ENCODE data around the gene KCNE5. TPM values are rescaled to one million over a fixed set of nuclear protein-coding genes. Genes with fewer than 3 reads are reported as not detected.
"Not testable (repeated sequence)": the region's sequence is repeated elsewhere in the genome, so short reads cannot be mapped to it uniquely, and the experiment has no call there.

KCNE5 gene
- total RNA-seq, 4 donors from 2014 or later: 0.27 to 2.3 (median 1.2) TPM

DNA sequence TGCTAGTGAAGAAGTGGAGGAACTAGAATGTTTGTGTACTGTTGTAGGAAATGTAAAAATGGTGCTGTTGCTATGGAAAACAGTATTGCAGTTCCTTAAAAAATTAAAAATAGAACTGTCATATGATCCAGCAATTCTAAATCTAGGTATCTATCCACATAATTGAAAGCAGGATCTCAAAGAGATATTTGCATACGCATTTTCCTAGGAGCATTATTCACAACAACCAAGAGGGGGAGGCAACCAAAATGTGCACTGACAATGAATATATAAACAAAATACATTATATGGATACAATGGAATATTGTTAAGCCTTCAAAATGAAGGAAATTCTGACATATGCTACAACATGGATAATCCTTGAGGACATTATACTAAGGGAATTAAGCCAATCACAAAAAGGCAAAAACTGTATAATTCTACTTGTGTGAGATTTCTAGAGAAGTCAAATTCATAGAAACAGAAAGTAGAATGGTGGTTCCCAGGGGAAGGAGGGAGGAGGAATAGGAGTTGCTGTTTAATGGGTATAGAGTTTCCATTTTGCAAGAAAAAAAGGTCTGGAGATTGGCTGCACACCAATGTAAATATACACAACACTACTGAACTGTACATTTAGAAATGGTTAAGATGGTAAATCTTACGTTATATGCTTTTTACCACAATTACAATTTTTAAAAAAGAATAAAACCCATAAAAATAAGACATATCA lies 35.6 kb upstream of the KCNE5 start:
- intact Hi-C loops (cut with DNase I; ENCODE audit: low total_unique reads): no loop called here
- no peaks in the 10 kb centered on the region for H3K4me1 ChIP-seq
- H3K4me3 ChIP-seq: no peak overlapping the region
- ATAC-seq (no peak), DNase-seq (no peak)
- no peaks in the 10 kb centered on the region for H3K9me3 ChIP-seq
- TF ChIP-seq, protein P1, sequence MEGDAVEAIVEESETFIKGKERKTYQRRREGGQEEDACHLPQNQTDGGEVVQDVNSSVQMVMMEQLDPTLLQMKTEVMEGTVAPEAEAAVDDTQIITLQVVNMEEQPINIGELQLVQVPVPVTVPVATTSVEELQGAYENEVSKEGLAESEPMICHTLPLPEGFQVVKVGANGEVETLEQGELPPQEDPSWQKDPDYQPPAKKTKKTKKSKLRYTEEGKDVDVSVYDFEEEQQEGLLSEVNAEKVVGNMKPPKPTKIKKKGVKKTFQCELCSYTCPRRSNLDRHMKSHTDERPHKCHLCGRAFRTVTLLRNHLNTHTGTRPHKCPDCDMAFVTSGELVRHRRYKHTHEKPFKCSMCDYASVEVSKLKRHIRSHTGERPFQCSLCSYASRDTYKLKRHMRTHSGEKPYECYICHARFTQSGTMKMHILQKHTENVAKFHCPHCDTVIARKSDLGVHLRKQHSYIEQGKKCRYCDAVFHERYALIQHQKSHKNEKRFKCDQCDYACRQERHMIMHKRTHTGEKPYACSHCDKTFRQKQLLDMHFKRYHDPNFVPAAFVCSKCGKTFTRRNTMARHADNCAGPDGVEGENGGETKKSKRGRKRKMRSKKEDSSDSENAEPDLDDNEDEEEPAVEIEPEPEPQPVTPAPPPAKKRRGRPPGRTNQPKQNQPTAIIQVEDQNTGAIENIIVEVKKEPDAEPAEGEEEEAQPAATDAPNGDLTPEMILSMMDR (IDR thresholded peaks at IDR 0.05 in 4 of 5, conservative IDR thresholded peaks at IDR 0.05 in 1 of 5): no peak
- no peak for TF ChIP-seq POLR2A (IDR thresholded peaks at IDR 0.05)
- H3K27ac ChIP-seq: no peak overlapping the region
- H3K36me3 ChIP-seq: peaks cover 0 to 22% of the 10 kb centered on the region in 2 donors
- H3K27me3 ChIP-seq: no peaks in the 10 kb centered on the region
- in situ Hi-C loops (cut with MboI; ENCODE audit: low sequenced_read_pairs in 4 of 4): no loop called here

DNA sequence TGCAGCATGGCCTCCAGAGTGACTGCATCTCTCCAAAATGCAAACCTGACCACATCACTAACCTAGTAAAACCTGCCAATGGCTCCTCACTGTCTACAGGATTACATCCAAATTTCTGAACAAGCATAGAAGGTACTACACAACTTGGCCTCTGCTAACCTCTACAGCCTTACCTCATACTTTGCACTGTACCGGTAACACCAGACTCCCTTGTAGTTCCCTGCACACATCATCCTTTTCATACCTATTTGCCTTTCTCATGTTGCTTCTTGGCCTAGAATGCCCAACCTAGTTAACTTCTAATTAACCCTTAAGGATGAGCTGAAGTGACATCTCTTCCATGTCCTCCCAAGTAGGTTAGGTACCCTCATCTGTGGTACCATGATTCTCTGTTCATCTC lies 33.4 kb upstream of the KCNE5 start:
- no peak for DNase-seq
- Histone ChIP-seq H3K4me1 (no peaks in the 10 kb centered on the region), H3K27ac (no peak overlapping the region), H3K4me3 (no peak overlapping the region), H3K27me3 (no peaks in the 10 kb centered on the region), H3K36me3 (peaks cover 0 to 16% of the 10 kb centered on the region in 2 donors), H3K9me3 (no peaks in the 10 kb centered on the region)
- no peak for ATAC-seq
- no peak for TF ChIP-seq POLR2A (IDR thresholded peaks at IDR 0.05)
- TF ChIP-seq, protein P1 (IDR thresholded peaks at IDR 0.05 in 4 of 5, conservative IDR thresholded peaks at IDR 0.05 in 1 of 5): no peak
- in situ Hi-C loops (cut with MboI; ENCODE audit: low sequenced_read_pairs in 4 of 4): no loop called here
- intact Hi-C loops (cut with DNase I; ENCODE audit: low total_unique reads): no loop called here

DNA sequence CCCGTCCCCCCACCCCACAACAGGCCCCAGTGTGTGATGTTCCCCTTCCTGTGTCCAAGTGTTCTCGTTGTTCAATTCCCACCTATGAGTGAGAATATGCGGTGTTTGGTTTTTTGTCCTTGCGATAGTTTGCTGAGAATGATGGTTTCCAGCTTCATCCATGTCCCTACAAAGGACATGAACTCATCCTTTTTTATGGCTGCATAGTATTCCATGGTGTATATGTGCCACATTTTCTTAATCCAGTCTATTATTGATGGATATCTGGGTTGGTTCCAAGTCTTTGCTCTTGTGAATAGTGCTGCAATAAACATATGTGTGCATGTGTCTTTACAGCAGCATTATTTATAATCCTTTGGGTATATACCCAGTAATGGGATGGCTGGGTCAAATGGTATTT lies 32.4 kb upstream of the KCNE5 start:
- ATAC-seq; in situ Hi-C loops (cut with MboI; ENCODE audit: low sequenced_read_pairs in 4 of 4); H3K4me1 ChIP-seq; H3K27ac ChIP-seq; H3K27me3 ChIP-seq; intact Hi-C loops (cut with DNase I; ENCODE audit: low total_unique reads); DNase-seq; H3K4me3 ChIP-seq; H3K9me3 ChIP-seq: not testable (repeated sequence)
- H3K36me3 ChIP-seq: peaks cover 0 to 11% of the 10 kb centered on the region in 2 donors

DNA sequence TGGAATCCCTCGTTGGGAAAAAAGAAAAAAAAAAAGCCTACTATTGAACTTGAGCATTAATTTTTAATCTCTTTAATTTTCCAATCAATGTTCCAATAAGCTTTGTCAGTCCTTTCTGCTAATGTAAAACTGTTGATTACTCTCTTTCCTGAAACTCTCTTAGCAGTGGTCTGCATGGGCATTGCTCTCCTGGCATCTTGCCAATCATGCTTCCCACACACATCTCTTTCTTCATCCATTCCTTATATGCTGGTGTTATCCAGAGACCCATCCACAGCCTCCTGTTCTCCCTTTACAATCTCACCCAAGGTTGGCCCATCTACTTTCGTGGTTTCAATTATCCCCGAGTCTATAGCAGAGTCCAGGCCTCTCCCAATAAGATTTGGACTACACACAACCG lies 31.8 kb upstream of the KCNE5 start:
- Histone ChIP-seq H3K4me3 (no peak overlapping the region), H3K27me3 (no peaks in the 10 kb centered on the region), H3K9me3 (no peaks in the 10 kb centered on the region), H3K27ac (no peak overlapping the region), H3K4me1 (no peaks in the 10 kb centered on the region), H3K36me3 (peaks cover 0 to 11% of the 10 kb centered on the region in 2 donors)
- TF ChIP-seq POLR2A (IDR thresholded peaks at IDR 0.05): no peak
- TF ChIP-seq, protein P1 (IDR thresholded peaks at IDR 0.05 in 4 of 5, conservative IDR thresholded peaks at IDR 0.05 in 1 of 5): no peak
- ATAC-seq: no peak
- DNase-seq: no peak
- in situ Hi-C loops (cut with MboI; ENCODE audit: low sequenced_read_pairs in 4 of 4): no loop called here
- intact Hi-C loops (cut with DNase I; ENCODE audit: low total_unique reads): no loop called here

DNA sequence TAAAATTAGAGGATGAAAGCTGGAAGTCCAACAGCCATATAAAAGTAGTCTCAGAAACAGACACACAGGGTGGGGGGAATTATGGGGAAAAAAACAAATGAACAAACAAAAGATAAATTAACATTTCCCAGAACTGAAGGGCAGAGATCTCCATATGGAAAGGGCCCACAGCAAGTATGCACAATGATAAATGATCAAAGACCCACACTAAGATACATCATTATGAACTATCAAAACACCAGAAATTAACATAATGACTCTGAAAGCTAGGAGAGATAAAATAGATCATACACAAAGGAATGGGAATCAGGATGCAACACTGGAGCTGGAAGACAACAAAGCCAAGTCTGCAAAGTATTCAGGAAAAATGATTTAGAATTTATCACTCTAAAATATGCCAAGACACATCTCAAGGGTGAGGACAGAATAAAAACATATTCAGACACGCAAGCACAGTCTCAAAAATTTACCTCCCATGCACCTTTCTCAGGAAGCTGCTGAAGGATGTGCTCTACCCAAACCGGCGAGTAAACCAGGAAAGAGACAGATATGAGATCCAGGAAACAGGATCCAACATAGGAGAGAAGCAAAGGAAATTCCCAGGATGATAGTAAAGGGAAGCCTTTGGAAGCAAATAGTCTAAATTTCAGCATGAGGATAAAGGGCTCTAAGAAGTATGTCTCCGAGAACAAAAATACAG lies 30.7 kb upstream of the KCNE5 start:
- in situ Hi-C loops (cut with MboI; ENCODE audit: low sequenced_read_pairs in 4 of 4) (no loop called here), intact Hi-C loops (cut with DNase I; ENCODE audit: low total_unique reads) (no loop called here)
- Histone ChIP-seq H3K27ac (no peak overlapping the region), H3K36me3 (peaks cover 0 to 11% of the 10 kb centered on the region in 2 donors), H3K27me3 (no peaks in the 10 kb centered on the region), H3K4me1 (no peaks in the 10 kb centered on the region), H3K4me3 (no peak overlapping the region), H3K9me3 (no peaks in the 10 kb centered on the region)
- DNase-seq (no peak), ATAC-seq (no peak)
- TF ChIP-seq, protein P1 (IDR thresholded peaks at IDR 0.05 in 4 of 5, conservative IDR thresholded peaks at IDR 0.05 in 1 of 5): no peak
- no peak for TF ChIP-seq POLR2A (IDR thresholded peaks at IDR 0.05)

All from gastrocnemius medialis (tissue), 4 donors.